ENCODE measurements around the gene KIF4A. TPM values are rescaled to one million over a fixed set of nuclear protein-coding genes. Genes with fewer than 3 reads are reported as not detected.

The KIF4A gene
- total RNA-seq, 4 donors from 2014 or later: 0.13 to 0.47 (median 0.17) TPM

GRCh38 chrX:70468709-70469108, 178.8 kb downstream of the KIF4A start:
- 75 to 100% methylated on average over 1 of the region's 1 CpG for WGBS, 2 donors (ENCODE audit: low coverage in 1 of 2)

More at GRCh38 chrX:70468709-70469108, 178.8 kb downstream of the KIF4A start:
- Histone ChIP-seq H3K9me3 (no peaks in the 10 kb centered on the region), H3K4me3 (no peak overlapping the region), H3K36me3 (no peaks in the 10 kb centered on the region), H3K27me3 (no peaks in the 10 kb centered on the region), H3K4me1 (no peaks in the 10 kb centered on the region), H3K27ac (no peak overlapping the region)
- ATAC-seq: no peak
- TF ChIP-seq POLR2A (IDR thresholded peaks at IDR 0.05) (no peak), POLR2AphosphoS5 (IDR thresholded peaks at IDR 0.05) (no peak), EP300 (IDR thresholded peaks at IDR 0.05) (no peak), CTCF (IDR thresholded peaks at IDR 0.05) (no peak)

Small RNAs within 50 kb of the gene (small RNA-seq; reads per million reads assigned to genes)
- gene RNA5SP507: 0 to 0.55 (median 0.39) reads per million in 4 donors
- 0 reads per million in 4 donors for gene RNU4-81P
- 6.3 to 65.4 (median 8.7) reads per million in 4 donors for gene RNY4P23

Other genes with a start within 250 kb of the KIF4A start
- not detected for gene AWAT2, start 240.2 kb upstream of the KIF4A start, total RNA-seq
- gene OTUD6A, start 227.6 kb upstream of the KIF4A start, total RNA-seq: not detected
- 10 to 100 TPM; 46.6 to 74.0 (median 57.0) TPM for gene IGBP1, start 156.7 kb upstream of the KIF4A start, total RNA-seq
- gene DGAT2L6, start 112.6 kb upstream of the KIF4A start, total RNA-seq: not detected
- gene AWAT1, start 55.4 kb upstream of the KIF4A start, total RNA-seq: not detected
- under 1 TPM in 3 of 4 donors, not detected in 1; 0.27 to 0.93 (median 0.50) TPM for gene P2RY4, start 29.9 kb upstream of the KIF4A start, total RNA-seq
- gene ARR3, start 21.8 kb upstream of the KIF4A start, total RNA-seq: not detected
- gene RAB41, start 7.9 kb upstream of the KIF4A start, total RNA-seq: not detected
- 10 to 100 TPM; 27.7 to 33.5 (median 32.3) TPM for gene PDZD11, start 177 bp upstream of the KIF4A start, total RNA-seq
- gene GDPD2, start 133.2 kb downstream of the KIF4A start, total RNA-seq: under 1 TPM in 1 of 4 donors, not detected in 3; 0.35 TPM
- 10 to 100 TPM; 22.3 to 46.2 (median 26.8) TPM for gene DLG3, start 154.7 kb downstream of the KIF4A start, total RNA-seq

Measured in gastroesophageal sphincter (tissue), 4 donors.